C4-2B (cell line): ENCODE results near the gene SLC39A3.

Source experiments
- ZFX ChIP-seq: fragments of 450-650 bp; IDR thresholded peaks from 2 replicates; pipeline ENCODE4 v1.6.1; 2017
- TF ChIP-seq, protein P1 (sequence below): fragments of 450-650 bp; conservative IDR thresholded peaks from 2 replicates; pipeline ENCODE4 v1.5.1; 2017; ENCODE audit warnings: mild to moderate bottlenecking

DNA sequence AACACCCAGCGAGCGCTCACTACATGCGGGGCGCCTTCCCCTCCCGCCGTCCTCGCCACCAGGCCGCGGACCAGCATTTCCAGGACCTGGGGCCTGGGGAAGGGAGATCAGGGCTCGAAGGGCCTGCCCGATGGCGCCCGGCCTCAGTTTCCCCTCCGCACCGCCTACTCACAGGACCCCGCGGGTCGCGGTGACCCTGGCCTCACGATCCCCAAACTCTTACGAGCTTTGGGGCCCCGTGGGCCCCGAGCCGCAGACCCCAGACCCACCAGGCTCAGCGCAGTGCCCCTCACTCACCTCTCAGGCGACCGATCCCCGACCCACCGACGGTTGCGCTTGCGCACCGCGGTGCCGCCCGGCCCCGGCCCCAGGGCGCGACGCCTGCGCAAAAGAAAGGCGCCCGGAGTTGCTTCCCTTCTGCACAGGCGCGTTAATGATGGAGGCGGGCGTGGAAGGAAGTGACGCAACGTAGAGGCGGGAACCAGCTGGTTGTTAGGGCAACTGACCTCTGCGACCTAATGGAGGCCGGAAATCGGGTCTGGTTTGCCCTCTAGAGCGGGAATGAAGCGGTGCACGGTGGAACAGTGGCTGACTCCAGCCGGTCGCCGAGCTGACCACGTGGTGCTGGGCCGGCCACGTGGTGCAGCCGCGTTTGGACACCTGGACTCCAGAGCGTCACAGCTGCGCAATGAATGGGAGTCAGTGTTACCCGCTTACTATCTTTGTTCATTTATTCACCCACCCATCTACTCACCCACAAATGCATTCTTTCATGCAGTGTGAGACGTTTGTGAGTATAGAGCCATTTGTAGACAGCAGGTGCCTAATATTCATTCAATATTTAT is 43.3 kb upstream of the SLC39A3 start, which contains the start of gene SGTA:
- TF ChIP-seq, protein P1, sequence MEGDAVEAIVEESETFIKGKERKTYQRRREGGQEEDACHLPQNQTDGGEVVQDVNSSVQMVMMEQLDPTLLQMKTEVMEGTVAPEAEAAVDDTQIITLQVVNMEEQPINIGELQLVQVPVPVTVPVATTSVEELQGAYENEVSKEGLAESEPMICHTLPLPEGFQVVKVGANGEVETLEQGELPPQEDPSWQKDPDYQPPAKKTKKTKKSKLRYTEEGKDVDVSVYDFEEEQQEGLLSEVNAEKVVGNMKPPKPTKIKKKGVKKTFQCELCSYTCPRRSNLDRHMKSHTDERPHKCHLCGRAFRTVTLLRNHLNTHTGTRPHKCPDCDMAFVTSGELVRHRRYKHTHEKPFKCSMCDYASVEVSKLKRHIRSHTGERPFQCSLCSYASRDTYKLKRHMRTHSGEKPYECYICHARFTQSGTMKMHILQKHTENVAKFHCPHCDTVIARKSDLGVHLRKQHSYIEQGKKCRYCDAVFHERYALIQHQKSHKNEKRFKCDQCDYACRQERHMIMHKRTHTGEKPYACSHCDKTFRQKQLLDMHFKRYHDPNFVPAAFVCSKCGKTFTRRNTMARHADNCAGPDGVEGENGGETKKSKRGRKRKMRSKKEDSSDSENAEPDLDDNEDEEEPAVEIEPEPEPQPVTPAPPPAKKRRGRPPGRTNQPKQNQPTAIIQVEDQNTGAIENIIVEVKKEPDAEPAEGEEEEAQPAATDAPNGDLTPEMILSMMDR, result no peak
- TF ChIP-seq ZFX, result no peak
